HG03520 (cell line): Measurements from ENCODE around the gene BIRC7.
"Not testable (repeated sequence)": the region's sequence is repeated elsewhere in the genome, so short reads cannot be mapped to it uniquely, and the experiment has no call there.

ENCODE experiments used
- ATAC-seq: cut with Tn5 transposase; IDR thresholded peaks from one replicate; pipeline ENCODE4 v1.9.1; 2021; ENCODE audit warnings: mild to moderate bottlenecking, moderate library complexity; ENCODE audit not compliant: unreplicated experiment

BIRC7 gene

DNA sequence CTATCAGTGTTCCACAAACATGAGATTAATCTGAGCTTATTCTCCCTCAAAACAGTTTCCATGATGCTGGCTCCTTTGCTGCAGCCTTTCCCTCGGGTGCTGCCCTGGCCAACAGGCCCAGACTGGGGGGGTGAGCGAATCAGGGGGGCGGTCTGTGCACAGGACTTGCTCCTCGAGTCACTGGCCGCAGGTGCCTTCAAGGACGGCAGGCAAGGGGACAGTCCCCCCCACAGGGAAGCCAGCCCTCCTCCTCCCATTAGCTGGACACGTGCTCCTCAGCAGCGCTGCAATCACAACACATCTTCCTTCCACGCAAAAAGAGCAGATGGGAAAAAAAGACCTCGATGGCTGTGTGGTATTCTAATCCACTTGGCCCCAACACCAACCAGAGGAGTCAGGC lies 29.8 kb upstream of the BIRC7 start:
- no peak for ATAC-seq

DNA sequence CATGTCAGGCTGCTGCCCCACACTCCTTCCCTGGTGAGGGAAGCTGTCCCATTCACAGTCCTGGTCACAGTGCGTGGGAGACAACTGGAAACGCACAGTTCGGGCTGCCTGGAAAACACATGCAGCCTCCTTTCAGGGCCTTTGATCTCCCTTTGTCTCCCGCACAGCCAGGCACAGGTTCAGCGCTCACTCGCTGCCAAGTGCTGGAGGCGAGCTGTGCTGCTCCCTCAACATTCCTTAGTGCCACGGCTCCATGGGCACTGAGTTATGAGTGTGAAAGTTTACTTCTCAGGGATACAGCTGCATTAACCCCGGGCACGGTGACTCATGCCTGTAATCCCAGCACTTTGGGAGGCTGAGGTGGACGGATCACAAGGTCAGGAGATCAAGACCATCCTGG lies 28.8 kb upstream of the BIRC7 start:
- ATAC-seq, result no peak

DNA sequence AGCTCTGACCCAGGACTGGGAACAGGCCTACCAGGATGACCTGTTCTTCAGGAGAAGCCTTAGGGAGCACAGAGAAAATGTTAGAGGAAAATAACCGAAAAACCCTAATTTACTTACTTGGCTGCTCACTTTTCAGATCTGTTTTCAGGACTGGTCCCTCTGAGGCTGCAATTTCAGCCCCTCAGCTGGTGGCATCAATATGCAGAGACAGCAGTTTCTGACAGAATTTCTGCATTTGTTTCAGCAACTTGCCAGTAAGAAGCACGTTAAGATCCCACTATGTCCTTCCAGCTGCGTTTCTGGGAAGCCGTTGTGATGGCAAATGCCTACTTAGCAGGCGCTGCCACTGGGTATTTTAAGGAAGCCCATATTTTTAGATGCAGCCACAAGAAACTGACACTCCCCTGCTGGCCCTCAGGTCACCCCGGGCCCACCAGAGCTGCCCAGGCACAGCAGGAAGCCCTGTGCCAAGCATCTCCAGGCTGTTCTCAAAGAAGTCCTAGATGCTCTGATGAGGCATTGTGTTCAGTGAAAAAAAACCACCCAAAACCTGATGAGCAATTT lies 27.3 kb upstream of the BIRC7 start:
- ATAC-seq, result no peak

DNA sequence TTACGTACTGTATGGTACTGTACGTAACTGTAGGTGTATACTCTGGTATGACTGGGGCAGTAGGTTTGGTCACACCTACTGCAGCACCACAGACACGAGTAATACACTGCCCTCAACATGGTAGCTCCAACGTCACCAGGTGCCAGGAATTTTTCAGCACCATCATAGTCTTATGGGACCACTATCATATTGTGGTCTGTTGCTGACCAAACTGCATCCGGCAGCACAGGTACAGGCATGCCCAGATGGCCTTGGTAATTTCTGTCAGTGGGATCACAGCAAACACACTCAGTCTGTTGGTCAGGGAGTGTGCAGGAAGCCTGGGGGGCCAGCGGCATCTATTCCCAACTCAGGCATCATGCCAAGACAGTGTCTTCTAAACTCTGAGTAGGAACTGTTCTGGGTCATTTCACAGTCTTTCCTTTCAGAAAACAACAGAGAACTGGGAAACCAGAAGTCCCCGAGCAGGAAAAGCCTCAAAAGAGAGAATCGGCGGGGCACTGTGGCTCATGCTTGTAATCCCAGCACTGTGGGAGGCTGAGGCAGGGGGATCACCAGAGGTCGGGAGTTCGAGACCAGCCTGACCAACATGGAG lies 25.6 kb upstream of the BIRC7 start:
- ATAC-seq, result no peak

DNA sequence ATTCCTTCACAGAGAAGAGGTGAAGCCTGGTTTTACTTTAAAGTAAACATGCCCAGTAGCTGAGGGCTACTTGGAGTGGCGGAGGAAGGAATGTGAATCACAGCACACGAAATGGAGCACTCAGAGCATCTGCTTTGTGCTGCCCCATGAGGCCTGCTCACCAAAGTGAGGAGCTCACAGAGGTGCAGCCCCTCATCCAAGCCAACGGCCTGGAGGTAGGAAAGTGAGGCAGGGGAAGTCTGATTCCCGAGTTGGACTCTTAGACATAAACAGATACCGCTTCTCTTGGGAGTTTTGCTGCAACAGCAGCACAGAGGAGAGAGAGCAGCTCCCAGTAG lies 23.3 kb upstream of the BIRC7 start:
- ATAC-seq, result no peak

DNA sequence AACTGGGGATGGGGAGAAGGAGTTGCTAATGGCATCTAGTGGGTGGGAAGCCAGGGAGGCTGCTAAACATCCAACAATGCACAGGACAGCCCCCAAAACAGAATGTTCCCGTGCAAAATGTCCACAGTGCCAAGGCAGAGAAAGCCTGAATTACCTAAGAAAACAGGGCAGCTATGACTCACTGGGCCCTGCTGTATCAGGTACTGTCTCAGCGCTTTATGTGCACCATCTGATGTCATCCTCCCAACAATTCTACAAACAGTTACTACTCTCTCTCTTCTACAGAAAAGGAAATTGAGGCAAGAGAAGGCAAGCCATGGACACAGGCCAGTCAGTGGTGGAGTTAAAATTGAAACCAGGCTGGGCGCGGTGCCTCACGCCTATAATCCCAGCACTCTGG lies 22.9 kb upstream of the BIRC7 start:
- ATAC-seq, result no peak

DNA sequence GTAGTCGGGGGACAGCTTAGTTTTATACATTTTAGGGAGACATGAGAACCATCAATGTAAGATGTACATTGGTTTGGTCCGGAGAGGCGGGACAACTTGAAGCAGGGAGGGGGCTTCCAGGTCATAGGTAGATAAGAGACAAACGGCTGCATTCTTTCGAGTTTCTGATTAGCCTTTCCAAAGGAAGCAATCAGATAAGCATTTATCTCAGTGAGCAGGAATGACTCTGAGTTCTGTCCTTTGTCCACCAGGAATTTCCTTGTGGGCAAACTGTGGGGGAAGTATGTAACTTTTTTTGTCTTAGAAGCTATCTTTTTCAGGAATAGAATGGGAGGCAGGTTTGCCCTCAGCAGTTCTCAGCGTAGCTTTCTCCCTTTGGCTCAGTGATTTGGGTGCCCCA lies 21.2 kb upstream of the BIRC7 start:
- no peak for ATAC-seq

DNA sequence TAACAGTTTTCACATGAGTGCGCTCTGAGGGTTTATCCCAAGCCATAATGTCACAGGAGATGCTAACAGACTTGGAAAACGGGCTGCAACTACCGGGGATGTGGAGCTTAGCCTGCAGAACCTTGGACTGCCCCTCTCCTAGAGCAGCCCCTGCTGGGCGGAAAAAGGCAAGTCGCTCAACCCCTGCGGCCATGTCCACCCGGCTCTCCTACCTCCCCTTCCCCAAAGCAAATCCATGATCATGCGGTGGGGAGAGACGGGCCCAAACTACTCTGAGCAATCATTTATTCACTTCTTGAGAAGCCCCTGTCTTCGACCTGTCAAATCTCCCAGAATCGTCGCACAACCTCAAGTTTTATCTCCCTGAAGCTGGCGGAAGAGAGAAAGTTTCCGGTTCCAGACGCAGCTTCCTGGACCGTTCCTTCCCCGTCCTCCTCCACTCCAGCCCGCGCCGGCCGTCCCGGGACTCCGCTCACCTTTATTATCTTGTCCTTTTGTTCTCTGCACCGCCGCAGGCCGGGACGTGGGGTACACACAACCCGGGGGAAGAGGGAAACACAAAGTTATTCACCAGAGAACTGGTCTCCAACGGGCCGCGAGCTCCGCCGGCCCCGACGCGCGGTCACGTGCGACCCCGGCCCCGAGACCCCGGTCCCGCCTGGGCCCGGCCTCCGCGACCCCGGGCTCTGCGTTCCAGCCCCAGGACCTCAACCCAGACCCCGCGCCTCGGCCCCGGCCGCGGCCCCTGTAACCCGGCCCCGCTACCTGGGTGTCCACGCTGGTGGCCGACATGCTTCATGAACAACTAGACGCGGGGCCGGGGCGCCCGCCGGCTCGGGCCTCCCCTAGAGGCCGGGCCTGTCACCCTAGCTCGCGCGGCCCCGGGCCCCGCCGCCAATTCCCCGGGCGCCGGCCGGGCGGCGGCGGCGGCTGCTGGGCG lies 20.3 kb upstream of the BIRC7 start:
- peak; percentile 18 for ATAC-seq

DNA sequence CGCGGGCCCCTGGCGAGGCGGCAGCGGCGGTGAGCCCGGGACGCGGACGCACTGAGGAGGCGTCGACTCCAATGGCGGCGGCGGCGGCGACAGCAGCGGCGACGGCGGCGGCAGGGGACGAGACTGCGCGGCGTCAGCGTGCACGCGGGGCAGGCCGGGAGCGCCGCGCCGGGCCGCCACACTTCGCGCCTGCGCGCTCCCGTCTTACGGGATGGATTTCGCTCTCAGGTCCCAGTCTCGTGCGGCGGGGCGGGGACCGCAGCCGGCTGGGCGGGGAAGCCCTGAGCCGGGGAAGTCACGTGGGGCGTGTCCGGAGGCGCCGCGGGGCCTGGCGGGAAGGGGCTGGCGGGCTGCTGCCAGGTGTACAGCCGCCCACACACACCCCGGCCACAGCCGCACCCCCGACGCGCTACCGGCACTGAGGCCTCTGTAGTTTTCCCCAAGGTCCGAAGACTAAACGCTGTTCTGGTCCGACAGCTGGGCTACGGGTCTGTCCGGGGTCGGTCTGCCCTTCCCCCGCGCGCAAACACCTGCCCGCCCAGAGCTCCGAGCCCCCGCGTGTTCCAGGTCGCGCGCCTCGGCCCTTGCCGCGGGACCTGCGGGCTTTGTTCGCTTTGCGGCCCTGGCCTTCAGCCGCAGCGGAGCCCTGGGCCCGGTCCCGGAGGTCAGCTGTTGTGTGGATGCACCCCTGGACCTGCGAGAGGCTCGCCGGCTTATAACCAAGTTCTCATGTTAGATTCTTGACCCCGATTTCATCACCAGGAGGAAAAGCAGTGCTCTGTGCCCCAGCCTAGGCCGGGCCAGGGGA lies 19.5 kb upstream of the BIRC7 start, which contains the start of gene YTHDF1:
Gene YTHDF1, minus strand, starts transcription at position 91 of the 808 bp plus-strand sequence. CDS start 239 bp downstream, outside the sequence.
- ATAC-seq, result peak; percentile 83

DNA sequence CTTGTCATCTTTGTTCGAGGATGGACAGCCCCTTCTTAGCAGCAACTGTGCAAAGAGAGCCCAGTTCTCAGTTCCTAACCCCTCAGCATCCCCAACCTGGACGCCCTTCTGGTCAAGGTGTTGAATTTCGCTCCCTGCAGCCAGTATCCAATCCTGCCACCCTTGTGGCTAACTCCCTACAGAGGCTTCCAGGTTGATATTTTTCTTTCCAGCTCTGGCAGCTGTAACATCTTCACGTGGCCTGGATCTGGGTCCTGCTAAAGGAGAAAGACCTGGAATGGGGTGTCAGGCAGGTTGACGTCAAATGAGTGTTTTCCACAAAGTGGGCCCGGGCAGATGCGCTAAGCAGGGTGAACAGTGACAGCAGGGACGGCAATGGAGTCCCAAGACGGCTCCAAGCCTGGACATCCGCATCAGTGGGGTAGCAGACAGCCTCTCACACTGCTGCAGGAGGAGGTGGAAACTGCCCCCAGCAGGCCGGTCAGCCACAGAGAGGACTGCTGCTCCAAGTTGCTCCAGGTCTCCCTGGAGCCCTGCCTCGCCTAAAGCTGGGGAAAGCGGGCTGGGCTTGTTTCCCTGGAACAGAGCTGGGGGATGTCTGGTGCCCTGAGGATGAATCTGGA lies 18.7 kb upstream of the BIRC7 start:
- no peak for ATAC-seq

DNA sequence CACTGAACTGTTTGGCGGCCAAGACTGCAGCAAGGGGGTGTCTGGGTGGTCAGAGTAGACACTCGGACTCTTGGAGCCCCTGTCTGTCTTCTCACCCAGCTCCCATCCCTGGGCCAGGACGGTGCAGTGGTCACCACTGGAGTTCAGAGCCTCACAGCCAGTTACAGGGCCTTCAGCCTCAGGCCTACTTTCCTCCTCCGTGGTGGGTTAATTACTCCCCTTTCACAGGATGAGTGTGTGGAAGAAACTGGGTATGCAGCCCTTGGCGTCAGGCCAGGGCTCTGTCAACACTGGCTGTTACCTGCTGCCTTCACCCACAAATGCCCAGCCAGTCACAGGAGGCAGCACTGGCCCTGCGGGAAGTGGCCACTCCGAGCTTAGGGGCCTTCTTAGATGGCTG lies 18.0 kb upstream of the BIRC7 start:
- no peak for ATAC-seq

DNA sequence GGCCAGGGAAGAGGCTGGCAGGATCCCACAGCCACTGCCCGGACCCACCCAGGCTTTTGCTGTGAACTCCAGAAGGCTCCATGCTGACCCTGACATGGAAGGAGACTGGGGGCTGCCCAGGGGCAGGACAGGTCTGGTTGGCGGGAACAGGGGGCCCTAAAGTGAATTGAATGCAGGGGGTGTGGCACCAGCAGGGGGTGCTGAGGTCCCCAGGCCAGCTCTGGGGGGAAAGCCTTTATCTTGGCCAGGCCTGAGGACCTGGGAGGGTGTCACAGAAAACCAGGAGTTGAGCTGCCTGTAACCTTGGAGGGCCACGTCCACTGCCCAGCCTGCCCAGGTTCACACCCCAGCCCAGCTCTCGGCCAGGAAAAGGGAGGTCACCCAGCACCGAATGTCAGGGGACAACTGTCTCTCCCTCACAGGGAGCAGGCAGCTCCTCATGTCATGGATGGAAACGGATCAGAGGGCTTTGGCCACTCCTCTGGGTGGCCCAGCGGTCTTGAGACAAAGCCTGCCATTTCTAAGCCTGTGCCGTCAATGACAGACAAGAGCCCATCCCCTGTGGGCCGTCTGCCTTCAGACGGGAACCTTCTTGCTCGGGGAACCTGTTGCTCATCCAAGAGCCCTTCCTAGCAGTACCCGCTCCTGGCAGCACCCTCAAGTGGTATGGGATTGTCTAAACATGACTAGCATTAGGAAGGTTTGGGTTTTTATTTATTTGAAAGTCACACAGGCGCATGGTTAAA lies 16.8 kb upstream of the BIRC7 start:
- no peak for ATAC-seq

DNA sequence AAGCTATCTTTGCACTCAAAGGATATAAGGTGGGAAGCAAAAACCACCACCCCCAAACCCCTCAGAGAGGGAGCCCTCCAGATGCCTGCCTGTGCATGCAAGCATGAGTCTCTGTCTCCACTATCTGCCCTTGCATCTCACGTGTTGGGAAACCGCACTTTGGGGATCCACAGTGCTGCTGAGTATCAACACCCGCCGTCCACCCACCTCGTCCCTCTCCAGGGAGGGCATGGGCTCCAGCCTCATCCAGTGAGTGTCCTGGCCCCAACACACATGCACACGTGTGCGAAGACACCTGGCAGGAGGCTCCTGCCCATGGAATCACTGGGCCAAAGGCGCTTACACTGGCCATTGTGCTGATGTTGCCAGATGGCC lies 16.3 kb upstream of the BIRC7 start:
- ATAC-seq, result no peak

DNA sequence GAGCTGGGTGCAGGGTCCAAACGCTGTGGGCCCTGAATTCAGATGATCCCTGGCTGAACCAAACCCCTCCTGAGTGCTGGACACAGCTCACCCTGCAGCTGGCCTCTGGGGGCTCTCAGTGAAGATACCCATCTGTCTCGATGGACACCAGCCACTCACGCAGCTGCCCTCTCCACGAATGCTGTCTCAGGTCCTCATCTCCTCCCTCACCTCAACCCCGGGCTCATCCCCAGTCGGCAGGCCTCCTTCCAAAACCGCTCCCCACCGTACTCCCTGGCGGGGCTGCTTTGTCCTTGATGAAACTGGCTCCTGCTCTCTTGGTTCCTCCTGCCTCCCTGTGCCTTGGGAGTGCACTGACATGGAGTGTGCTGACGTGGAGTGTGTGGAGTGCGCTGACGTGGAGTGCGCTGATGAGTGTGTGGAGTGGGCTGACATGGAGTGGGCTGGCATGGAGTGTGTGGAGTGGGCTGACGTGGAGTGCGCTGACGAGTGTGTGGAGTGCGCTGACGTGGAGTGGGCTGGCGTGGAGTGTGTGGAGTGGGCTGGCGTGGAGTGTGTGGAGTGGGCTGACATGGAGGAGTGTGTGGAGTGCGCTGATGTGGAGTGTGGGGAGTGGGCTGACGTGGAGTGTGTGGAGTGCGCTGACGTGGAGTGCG lies 15.7 kb upstream of the BIRC7 start:
- ATAC-seq, result no peak

DNA sequence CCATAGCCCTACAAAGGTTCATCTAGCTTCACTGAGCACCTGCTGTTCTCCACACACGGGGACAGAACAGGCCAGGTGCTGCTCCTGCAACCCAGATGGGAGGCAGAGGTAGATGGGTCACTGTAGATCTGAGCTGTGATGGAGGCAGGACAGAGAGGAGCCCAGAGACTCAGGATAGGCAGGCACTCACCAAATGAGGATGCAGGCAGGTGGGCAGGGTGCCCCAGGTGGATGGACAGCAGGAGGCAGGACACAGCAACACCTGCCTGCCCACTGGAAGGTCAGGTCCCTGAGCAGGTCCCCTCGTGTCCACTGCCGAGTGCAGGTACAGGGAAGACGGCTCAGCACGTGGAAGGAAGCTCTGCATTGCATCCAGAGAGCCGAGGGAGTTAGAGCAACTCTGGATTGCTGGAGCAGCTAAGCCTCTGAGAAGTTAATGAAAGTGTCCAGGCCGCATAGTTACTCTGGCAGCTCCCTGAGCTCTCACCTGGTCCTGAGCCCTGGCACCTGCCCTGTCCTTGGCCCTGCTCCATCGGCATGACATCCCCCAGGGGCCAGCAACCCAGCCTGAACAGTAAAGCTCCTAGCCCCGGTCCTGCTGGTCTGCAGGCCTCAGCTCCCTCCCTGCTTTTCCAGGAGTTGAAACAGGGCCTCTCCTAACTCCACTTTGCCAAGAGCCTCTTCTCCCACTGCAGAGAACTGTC lies 14.9 kb upstream of the BIRC7 start:
- no peak for ATAC-seq

DNA sequence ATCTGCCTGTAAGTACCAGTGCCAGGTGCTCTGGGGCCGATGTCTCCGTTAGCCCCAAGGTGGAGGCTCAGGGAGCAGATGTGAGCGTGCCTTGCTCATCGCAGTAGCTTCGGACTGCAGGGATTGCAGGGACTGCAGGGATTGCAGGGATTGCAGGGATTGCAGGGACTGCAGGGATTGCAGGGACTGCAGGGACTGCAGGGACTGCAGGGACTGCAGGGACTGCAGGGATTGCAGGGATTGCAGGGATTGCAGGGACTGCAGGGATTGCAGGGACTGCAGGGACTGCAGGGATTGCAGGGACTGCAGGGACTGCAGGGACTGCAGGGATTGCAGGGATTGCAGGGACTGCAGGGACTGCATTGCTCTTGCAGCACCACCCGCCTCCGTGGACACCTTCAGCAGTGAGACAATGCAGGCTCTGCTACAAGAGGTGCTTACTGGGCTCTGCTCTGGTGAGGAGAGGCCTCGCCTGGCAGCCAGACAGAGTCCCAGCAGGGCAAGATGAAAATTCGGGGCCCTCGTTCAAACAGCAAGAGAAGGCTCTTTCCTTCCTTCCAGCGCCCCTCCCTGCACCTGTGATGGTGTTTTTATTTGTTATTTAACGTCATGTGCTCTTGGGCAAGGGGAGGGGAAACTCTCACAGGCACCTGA lies 14.2 kb upstream of the BIRC7 start:
- ATAC-seq, result not testable (repeated sequence)

DNA sequence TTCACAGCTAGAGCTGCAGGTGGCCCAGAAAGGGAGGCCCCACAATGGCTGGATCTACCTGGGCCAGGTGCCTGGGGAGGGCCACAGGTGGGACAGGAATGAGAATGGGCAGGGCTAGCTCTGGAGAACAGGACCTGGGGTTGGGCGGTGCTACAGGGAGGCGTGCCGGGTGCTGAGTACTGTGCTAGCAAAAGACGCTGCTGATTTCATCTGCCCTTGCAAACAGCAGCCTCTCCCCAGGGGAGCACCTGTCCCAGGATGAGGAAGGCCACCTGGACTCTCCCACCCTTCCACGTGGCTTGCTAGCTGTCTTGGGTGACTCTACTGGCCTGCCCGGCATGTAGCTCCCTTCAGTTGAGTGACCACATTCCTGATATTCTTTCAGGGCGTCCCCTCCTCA lies 13.2 kb upstream of the BIRC7 start:
- ATAC-seq, result no peak

DNA sequence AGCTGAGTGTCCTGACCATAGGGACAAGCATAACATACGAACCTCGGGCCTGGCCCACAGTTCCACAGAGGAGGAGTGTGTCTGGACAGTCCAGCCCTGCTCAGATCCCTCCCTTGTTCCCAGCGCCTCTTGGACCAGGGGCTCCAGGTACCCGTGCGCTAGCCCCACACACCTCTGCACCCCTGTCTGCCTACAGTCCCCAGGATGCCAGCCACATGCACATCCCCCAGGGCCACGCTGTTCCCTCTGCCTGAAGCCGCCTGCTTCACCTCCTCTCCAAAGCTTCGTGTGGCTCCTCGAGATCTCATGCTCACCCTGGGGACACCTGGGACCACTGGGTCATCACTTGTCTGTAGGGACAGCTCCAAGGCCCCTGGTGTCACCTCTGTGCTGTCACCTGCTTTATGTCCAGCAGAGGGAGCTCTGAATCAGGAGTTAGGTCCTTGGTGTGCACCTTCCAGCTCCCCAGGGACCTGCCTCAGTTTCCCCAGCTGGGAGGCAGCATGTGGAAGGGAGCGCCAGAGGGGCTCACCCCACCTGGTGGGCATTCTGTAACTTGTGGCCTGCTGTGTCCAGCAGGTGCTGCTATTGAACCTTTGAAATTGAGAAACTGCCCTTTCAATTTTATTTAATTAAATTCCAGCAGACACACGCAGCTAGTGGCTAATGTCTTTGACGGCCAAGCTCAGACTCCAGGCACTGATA lies 12.4 kb upstream of the BIRC7 start:
- ATAC-seq, result no peak
